Esophagus muscularis mucosa (tissue), 3 donors: ENCODE measurements around the gene CHPF2.

Source experiments
- CTCF ChIP-seq, 3 experiments: fragments of 200-600 bp in 2 of 3; fragments of 450-650 bp in 1 of 3; sonication (generic) in 2 of 3; IDR thresholded peaks; one replicate each; pipeline ENCODE4 v1.5.1; 2017 to 2019; ENCODE audit warnings: antibody characterized with exemption in 3 of 3, mild to moderate bottlenecking in 2 of 3, moderate library complexity in 1 of 3
- POLR2A ChIP-seq: fragments of 450-650 bp; IDR thresholded peaks from one replicate; pipeline ENCODE4 v1.6.1; 2017; ENCODE audit warnings: antibody characterized with exemption, moderate library complexity, mild to moderate bottlenecking, low read depth

- TF ChIP-seq CTCF (IDR thresholded peaks at IDR 0.05) (no peak), POLR2A (no peak)
Observed at GRCh38 chr7:151232917-151233701, 826 bp downstream of the CHPF2 start.
